H1 (cell line): ENCODE measurements around the gene SMC3. TPM values are rescaled to one million over a fixed set of nuclear protein-coding genes. Genes with fewer than 3 reads are reported as not detected.

Experiments used
- CTCF ChIA-PET: fragments of 300-600 bp; sonication (Branson Sonifier 250); formaldehyde crosslinking; loops from one replicate; lab custom pipeline; 2021; ENCODE audit not compliant: partially characterized antibody; lab: Charles Lee
- POLR2A ChIA-PET: fragments of 300-600 bp; sonication (Branson Sonifier 250); formaldehyde crosslinking; loops from one replicate; lab custom pipeline; 2021; ENCODE audit warnings: inconsistent platforms; ENCODE audit not compliant: partially characterized antibody; lab: Charles Lee
- DNase-seq, 2 experiments: peaks; one replicate each; pipeline versions ENCODE4 v3.0.0 to v3.0.0-alpha.2; 2010 to 2022; ENCODE audit warnings: low spot score in 2 of 2, low read depth in 1 of 2, mixed read lengths in 1 of 2
- FAIRE-seq: peaks from 2 replicates; lab custom pipeline; 2011; peaks lifted over from hg19 to GRCh38; lab: Jason Lieb, UNC
- H2AFZ ChIP-seq: 2 replicates; pipeline ENCODE4 v1.8.1; 2012; ENCODE audit warnings: low read length, inconsistent platforms
- H2AK5ac ChIP-seq: 2 replicates; pipeline ENCODE4 v1.6.1; 2013; ENCODE audit warnings: low read depth, low read length
- H2BK120ac ChIP-seq: replicated peaks from 2 replicates; pipeline ENCODE3; 2013; ENCODE audit warnings: low read depth, low read length, inconsistent platforms
- H2BK12ac ChIP-seq: 2 replicates; pipeline ENCODE4 v1.6.1; 2013; ENCODE audit warnings: low read depth, low read length
- H2BK15ac ChIP-seq: 2 replicates; pipeline ENCODE4 v1.6.1; 2013; ENCODE audit warnings: low read length
- H2BK20ac ChIP-seq: 2 replicates; pipeline ENCODE4 v1.6.1; 2013; ENCODE audit warnings: low read length
- H2BK5ac ChIP-seq: 2 replicates; pipeline ENCODE4 v1.6.1; 2013; ENCODE audit warnings: low read depth, low read length
- H3K14ac ChIP-seq: 2 replicates; pipeline ENCODE4 v1.6.1; 2013; ENCODE audit warnings: inconsistent platforms; ENCODE audit not compliant: insufficient read length
- H3K18ac ChIP-seq: 2 replicates; pipeline ENCODE4 v1.6.1; 2013; ENCODE audit warnings: low read length; ENCODE audit errors: extremely low read depth
- H3K23ac ChIP-seq: 2 replicates; pipeline ENCODE4 v1.6.1; 2013; ENCODE audit warnings: inconsistent platforms; ENCODE audit not compliant: insufficient read length
- H3K23me2 ChIP-seq: 2 replicates; pipeline ENCODE4 v1.6.1; 2013; ENCODE audit warnings: low read depth, low read length
- H3K27ac ChIP-seq: 2 replicates; pipeline ENCODE4 v1.6.1; 2011; ENCODE audit warnings: low read depth, low read length, inconsistent platforms
- H3K27me3 ChIP-seq, 4 experiments: replicated peaks in 1 of 4; 1 replicate in 1 of 4; 2 replicates in 3 of 4; pipeline versions ENCODE4 v1.6.1 to v1.8.1; 2011 to 2013; ENCODE audit warnings: low read length in 3 of 4, mild to moderate bottlenecking in 3 of 4, inconsistent platforms in 2 of 4, mixed read lengths in 2 of 4, moderate library complexity in 1 of 4; ENCODE audit not compliant: control insufficient read depth in 3 of 4, insufficient read depth in 3 of 4; ENCODE audit errors: extremely low read depth in 1 of 4
- H3K36me3 ChIP-seq, 4 experiments: 2 replicates each; pipeline versions ENCODE4 v1.6.1 to v1.8.1; 2011 to 2013; ENCODE audit warnings: mild to moderate bottlenecking in 4 of 4, low read length in 3 of 4, moderate library complexity in 2 of 4, control low read depth in 1 of 4, inconsistent platforms in 1 of 4; ENCODE audit not compliant: insufficient read depth in 4 of 4, control insufficient read depth in 2 of 4
- H3K4ac ChIP-seq: replicated peaks from 2 replicates; pipeline ENCODE3; 2013; ENCODE audit warnings: low read length, low read depth, mixed read lengths, inconsistent platforms; ENCODE audit not compliant: insufficient read length
- H3K4me1 ChIP-seq, 4 experiments: replicated peaks in 1 of 4; 1 replicate in 1 of 4; 2 replicates in 3 of 4; pipeline versions ENCODE4 v1.6.1 to v1.8.1; 2011 to 2013; ENCODE audit warnings: low read length in 3 of 4, inconsistent platforms in 2 of 4, mixed read lengths in 1 of 4; ENCODE audit not compliant: insufficient read depth in 4 of 4, control insufficient read depth in 3 of 4
- H3K4me2 ChIP-seq, 2 experiments: 2 replicates each; pipeline versions ENCODE4 v1.6.1 to v1.8.1; 2011 to 2013; ENCODE audit warnings: low read depth in 2 of 2, low read length in 2 of 2, control low read depth in 1 of 2, inconsistent platforms in 1 of 2, mild to moderate bottlenecking in 1 of 2; ENCODE audit not compliant: insufficient read depth in 1 of 2
- H3K4me3 ChIP-seq, 4 experiments: fragments of 200-600, 300-600 bp in 1 of 4; sonication (generic), shearing (Covaris generic), sonication (Bioruptor Twin) in 1 of 4; 2 replicates each; pipeline versions ENCODE4 v1.5.1 to v1.8.1; 2011 to 2016; ENCODE audit warnings: low read length in 4 of 4, low read depth in 3 of 4, control low read depth in 2 of 4, inconsistent platforms in 2 of 4, mild to moderate bottlenecking in 2 of 4, mixed read lengths in 1 of 4, moderate library complexity in 1 of 4; ENCODE audit not compliant: insufficient read depth in 2 of 4; ENCODE audit errors: extremely low read depth in 1 of 4
- H3K56ac ChIP-seq: replicated peaks from 2 replicates; pipeline ENCODE3; 2013; ENCODE audit warnings: low read depth, mild to moderate bottlenecking, mixed read lengths, low read length, inconsistent platforms; ENCODE audit not compliant: insufficient read length
- H3K79me1 ChIP-seq: 2 replicates; pipeline ENCODE4 v1.6.1; 2013; ENCODE audit warnings: low read depth, low read length, control low read depth
- H3K79me2 ChIP-seq, 2 experiments: 2 replicates each; pipeline versions ENCODE4 v1.6.1 to v1.8.1; 2012 to 2013; ENCODE audit warnings: low read length in 2 of 2, mild to moderate bottlenecking in 2 of 2, inconsistent platforms in 1 of 2; ENCODE audit not compliant: insufficient read depth in 2 of 2, control insufficient read depth in 1 of 2
- H3K9ac ChIP-seq, 4 experiments: replicated peaks in 1 of 4; 1 replicate in 1 of 4; 2 replicates in 3 of 4; pipeline versions ENCODE4 v1.6.1 to v1.8.1; 2011 to 2013; ENCODE audit warnings: low read depth in 3 of 4, low read length in 3 of 4, control low read depth in 2 of 4, mild to moderate bottlenecking in 2 of 4, moderate library complexity in 2 of 4, inconsistent platforms in 1 of 4; ENCODE audit errors: extremely low read depth in 1 of 4
- H3K9me3 ChIP-seq, 2 experiments: 2 replicates each; pipeline versions ENCODE4 v1.6.1 to v1.8.1; 2012 to 2013; ENCODE audit warnings: mild to moderate bottlenecking in 2 of 2, moderate library complexity in 2 of 2, control low read depth in 1 of 2, inconsistent platforms in 1 of 2, low read depth in 1 of 2, low read length in 1 of 2, mixed read lengths in 1 of 2; ENCODE audit not compliant: insufficient read depth in 2 of 2
- H4K20me1 ChIP-seq, 2 experiments: replicated peaks in 1 of 2; 2 replicates each; pipeline versions ENCODE3 to v1.8.1; 2011 to 2013; ENCODE audit warnings: inconsistent platforms in 2 of 2, low read length in 2 of 2, mild to moderate bottlenecking in 1 of 2; ENCODE audit not compliant: insufficient read depth in 2 of 2, control insufficient read depth in 1 of 2
- H4K5ac ChIP-seq: 2 replicates; pipeline ENCODE4 v1.6.1; 2013; ENCODE audit warnings: low read length, low read depth, mixed read lengths, inconsistent platforms; ENCODE audit not compliant: insufficient read length
- H4K8ac ChIP-seq: 2 replicates; pipeline ENCODE4 v1.8.0; 2013; ENCODE audit warnings: mild to moderate bottlenecking, moderate library complexity, low read length, inconsistent platforms; ENCODE audit not compliant: insufficient read depth; ENCODE audit errors: extremely low read depth
- H4K91ac ChIP-seq: replicated peaks from 2 replicates; pipeline ENCODE3; 2013; ENCODE audit warnings: low read length, mixed read lengths, inconsistent platforms; ENCODE audit not compliant: insufficient read length
- ASH2L ChIP-seq: fragments of 200-600, 300-600 bp; sonication (generic); IDR thresholded peaks from one replicate; pipeline ENCODE4 v1.7.1; 2017; ENCODE audit warnings: low read length
- BCL11A ChIP-seq, 2 experiments: IDR thresholded peaks; one replicate each; pipeline ENCODE4 v1.6.1; 2011; ENCODE audit warnings: low read depth in 2 of 2, low read length in 2 of 2, mild to moderate bottlenecking in 2 of 2
- HDAC2 ChIP-seq, 2 experiments: fragments of 300-600 bp in 1 of 2; sonication (generic) in 1 of 2; IDR thresholded peaks; 2 replicates each; pipeline ENCODE4 v1.6.1; 2011 to 2012; ENCODE audit warnings: low read depth in 2 of 2, low read length in 2 of 2, mild to moderate bottlenecking in 2 of 2, moderate library complexity in 2 of 2, borderline replicate concordance in 1 of 2, inconsistent platforms in 1 of 2
- MAFK ChIP-seq: IDR thresholded peaks from 2 replicates; pipeline ENCODE4 v1.6.1; 2012; ENCODE audit warnings: low read depth, mild to moderate bottlenecking, improper control_type of control experiment, low read length
- POLR2AphosphoS5 ChIP-seq: IDR thresholded peaks from 2 replicates; pipeline ENCODE4 v1.6.1; 2011; ENCODE audit warnings: low read depth, low read length
- SP1 ChIP-seq: IDR thresholded peaks from 2 replicates; pipeline ENCODE4 v1.6.1; 2011; ENCODE audit warnings: low read depth, low read length
- USF2 ChIP-seq: IDR thresholded peaks from 2 replicates; pipeline ENCODE4 v1.6.1; 2011; ENCODE audit warnings: low read length, improper control_type of control experiment
- WGBS, 2 experiments: shearing (Covaris generic) in 1 of 2; methylation state at CpG; one replicate each; pipeline versions ENCODE4 v1.1.6 to v1.1.7; 2013 to 2015; ENCODE audit warnings: low lambda C conversion rate in 2 of 2, mixed read lengths in 2 of 2, inconsistent platforms in 1 of 2, low coverage in 1 of 2, missing lambda C conversion rate in 1 of 2; ENCODE audit not compliant: insufficient replicate concordance in 2 of 2, insufficient coverage in 1 of 2, insufficient read length in 1 of 2; ENCODE audit errors: extremely low coverage in 1 of 2, missing lambda C conversion rate in 1 of 2; 5-methylcytosine and 5-hydroxymethylcytosine counted together
- polyA plus RNA-seq, 7 experiments: library from polyadenylated mRNA; depleted of rRNA in 3 of 7; stranded (reverse) in 5 of 7; unstranded in 2 of 7; fragments of >200 nt in 5 of 7; fragments of 200-250 nt in 2 of 7; gene quantifications; 1 replicate in 5 of 7; 2 replicates in 1 of 7; 4 replicates in 1 of 7; pipeline versions ENCODE4 v1.2.1 to v1.2.3, GENCODE V29; 2011 to 2013; ENCODE audit warnings: missing spikeins in 2 of 7, mixed read lengths in 2 of 7
- total RNA-seq: library from RNA; stranded (reverse); fragmentation: NEBNext Ultra II Directional; extraction: Animal tissue kit (Norgen Biotek cat#: 25700); gene quantifications from 2 replicates; pipeline ENCODE4 v1.2.1, GENCODE V29; 2021

The SMC3 gene
- total and polyA plus RNA-seq, 2 of the 8 experiments (the other 6 are each of a cell fraction or from before 2014, with no cell fraction given), result 12.7 to 93.4 TPM

DNA sequence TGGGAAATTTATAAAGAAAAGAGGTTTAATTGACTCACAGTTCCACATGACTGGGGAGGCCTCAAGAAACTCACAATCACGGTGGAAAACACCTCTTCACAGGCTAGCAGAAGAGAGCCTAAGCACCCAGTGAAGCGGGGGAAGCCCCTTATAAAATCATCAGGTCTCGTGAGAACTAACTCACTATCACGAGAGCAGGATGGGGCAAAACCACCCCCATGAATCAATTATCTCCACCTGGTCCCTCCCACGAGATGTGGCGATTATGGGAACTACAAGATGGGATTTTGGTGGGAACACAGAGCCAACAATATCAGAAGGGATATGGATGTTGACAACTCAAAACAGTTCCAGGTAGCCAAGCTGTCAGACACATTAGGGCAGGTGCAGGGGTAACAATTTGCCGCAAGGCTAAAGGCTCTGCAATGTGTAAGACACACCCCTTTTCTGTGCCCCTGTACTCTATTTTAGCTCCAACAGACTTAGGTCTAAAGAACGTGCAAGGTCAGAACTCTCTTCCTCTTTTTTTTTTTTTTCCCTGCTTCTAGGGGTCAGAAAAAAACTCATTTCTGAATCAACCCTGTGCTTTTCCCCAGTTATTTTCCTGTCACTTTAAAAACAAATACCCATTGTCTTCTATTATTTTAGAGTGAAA lies 46.0 kb downstream of the SMC3 start:
- TF ChIP-seq USF2 (no peak), SP1 (no peak), BCL11A (IDR thresholded peaks at IDR 0.05; ENCODE audit: low read depth in 2 of 2, low read length in 2 of 2) (no peak), MAFK (no peak), ASH2L (no peak), POLR2AphosphoS5 (no peak), HDAC2 (IDR thresholded peaks at IDR 0.05; ENCODE audit: borderline replicate concordance in 1 of 2, low read depth in 2 of 2, low read length in 2 of 2) (no peak)
- ChIA-PET POLR2A (no interaction called here), CTCF (interaction anchor here (0.7 to 14.3 kb wide), 7 partner anchors 10 to 167 kb away, joined by 3 to 237 read pairs (median 4); no protein-coding TSS in a partner anchor)

More for the DNA sequence above, 46.0 kb downstream of the SMC3 start:
- no peak overlapping the region for H2BK20ac ChIP-seq
- H3K36me3 ChIP-seq, result no peaks in the 10 kb centered on the region
- no peak overlapping the region for H2BK5ac ChIP-seq
- H4K8ac ChIP-seq, result no peak overlapping the region
- no peak overlapping the region for H3K27ac ChIP-seq
- H3K56ac ChIP-seq, result no peak overlapping the region
- no peak overlapping the region for H3K9ac ChIP-seq
- FAIRE-seq, result no peak
- no peak overlapping the region for H3K14ac ChIP-seq
- H4K91ac ChIP-seq, result no peak overlapping the region
- H3K4me1 ChIP-seq, result peaks cover 5 to 9% (median 8%) of the 10 kb centered on the region in 4 experiments
- no peak overlapping the region for H2BK12ac ChIP-seq
- no peak overlapping the region for H3K4me3 ChIP-seq
- no peak for DNase-seq
- H4K5ac ChIP-seq, result no peak overlapping the region
- no peak overlapping the region for H3K4ac ChIP-seq
- H3K79me1 ChIP-seq, result no peaks in the 10 kb centered on the region
- H2BK120ac ChIP-seq, result no peak overlapping the region
- H3K27me3 ChIP-seq, result no peaks in the 10 kb centered on the region
- H3K79me2 ChIP-seq, result no peaks in the 10 kb centered on the region
- no peaks in the 10 kb centered on the region for H3K9me3 ChIP-seq
- no peak overlapping the region for H3K18ac ChIP-seq
- no peak overlapping the region for H2BK15ac ChIP-seq
- H3K23me2 ChIP-seq, result no peaks in the 10 kb centered on the region; the same call in 1 of the 2 replicates
- H3K4me2 ChIP-seq, result no peak overlapping the region
- H3K23ac ChIP-seq, result no peak overlapping the region
- no peaks in the 10 kb centered on the region for H4K20me1 ChIP-seq
- no peak overlapping the region for H2AFZ ChIP-seq
- 88% methylated on average over 8 of the region's 8 CpGs; no CpG with 5 or more reads in 1 of the 2 experiments for WGBS, 2 experiments
- no peak overlapping the region for H2AK5ac ChIP-seq
